B cell (primary cell): ENCODE measurements around the gene THEMIS2.

Source experiments
- CTCF ChIP-seq: fragments of 200-600 bp; IDR thresholded peaks from one replicate; pipeline ENCODE4 v1.8.0; 2022; ENCODE audit warnings: antibody characterized with exemption, mild to moderate bottlenecking
- EZH2 ChIP-seq: IDR thresholded peaks from 2 replicates; pipeline ENCODE4 v1.6.1; 2012; ENCODE audit warnings: borderline replicate concordance, low read depth, mild to moderate bottlenecking, moderate library complexity, low read length; ENCODE audit not compliant: insufficient read depth, poor library complexity, severe bottlenecking

DNA sequence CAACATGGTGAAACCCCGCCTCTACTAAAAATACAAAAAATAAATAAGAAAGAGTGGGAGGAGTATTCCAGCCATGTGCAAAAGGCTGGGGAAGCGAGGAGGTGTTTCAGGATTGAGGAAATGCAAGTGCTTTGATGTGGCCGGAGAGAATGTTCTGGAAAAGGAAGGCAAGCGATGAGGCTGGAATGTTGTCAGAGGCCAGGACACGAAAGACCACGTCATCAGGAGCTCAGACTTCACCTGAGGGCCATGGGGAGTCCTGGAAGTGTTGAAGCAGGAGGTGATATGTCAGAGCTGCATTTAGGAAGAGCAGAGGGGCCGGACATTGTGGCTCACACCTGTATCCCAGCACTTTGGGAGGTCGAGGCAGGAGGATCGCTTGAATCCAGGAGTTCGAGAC is 10.9 kb upstream of the THEMIS2 start:
- TF ChIP-seq CTCF (no peak), EZH2 (no peak)
